NCI-H2227 (cell line): ENCODE measurements around the gene DCAF11.
A peak's percentile ranks its signal among the peaks of the same experiment; 100 is the strongest.

ENCODE experiments used
- DNase-seq: peaks from one replicate; lab custom pipeline; 2025; ENCODE audit not compliant: unreplicated experiment; lab: John Stamatoyannopoulos, UW

DCAF11 gene

GRCh38 chr14:24078146-24078545 is 36.4 kb upstream of the DCAF11 start:
- DNase-seq = peak; percentile 89

GRCh38 chr14:24079491-24080141 is 35.0 kb upstream of the DCAF11 start:
- peak; percentile 73 for DNase-seq

- DNase-seq = no peak
These were observed 34.4 kb upstream of the DCAF11 start for GRCh38 chr14:24080142-24080530.

GRCh38 chr14:24080888-24081738 is 33.5 kb upstream of the DCAF11 start:
- DNase-seq = peak; percentile 72

GRCh38 chr14:24081739-24082211 is 32.8 kb upstream of the DCAF11 start:
- DNase-seq = no peak

- DNase-seq = no peak
These were observed 32.0 kb upstream of the DCAF11 start for GRCh38 chr14:24082411-24083080.

- DNase-seq = no peak
These were observed 31.1 kb upstream of the DCAF11 start for GRCh38 chr14:24083462-24083861.

GRCh38 chr14:24084440-24084839 is 30.1 kb upstream of the DCAF11 start:
- no peak for DNase-seq

- no peak for DNase-seq
These were observed 29.4 kb upstream of the DCAF11 start for GRCh38 chr14:24085215-24085614.

- no peak for DNase-seq
These were observed 28.2 kb upstream of the DCAF11 start for GRCh38 chr14:24086193-24086955.

- no peak for DNase-seq
These were observed 27.6 kb upstream of the DCAF11 start for GRCh38 chr14:24087004-24087403.

GRCh38 chr14:24088095-24088494 is 26.5 kb upstream of the DCAF11 start:
- DNase-seq = no peak

GRCh38 chr14:24089890-24090289 is 24.7 kb upstream of the DCAF11 start:
- DNase-seq = no peak

- DNase-seq = no peak
These were observed 22.5 kb upstream of the DCAF11 start for GRCh38 chr14:24092110-24092504.

GRCh38 chr14:24092505-24093206 is 21.9 kb upstream of the DCAF11 start:
- DNase-seq = no peak

- DNase-seq = no peak
These were observed 21.2 kb upstream of the DCAF11 start for GRCh38 chr14:24093207-24093900.

- peak; percentile 85 for DNase-seq
These were observed 20.4 kb upstream of the DCAF11 start, which contains the start of gene PCK2 for GRCh38 chr14:24093901-24094840. Gene PCK2, plus strand, starts transcription at chr14:24094311. Its CDS starts 95 bp downstream, at chr14:24094406.

- no peak for DNase-seq
These were observed 19.7 kb upstream of the DCAF11 start for GRCh38 chr14:24094841-24095270.
